Fibroblast of villous mesenchyme (primary cell): ENCODE measurements around the gene NRXN3. TPM values are rescaled to one million over a fixed set of nuclear protein-coding genes. Genes with fewer than 3 reads are reported as not detected.
A peak's percentile ranks its signal among the peaks of the same experiment; 100 is the strongest.
"Not testable (repeated sequence)": the region's sequence is repeated elsewhere in the genome, so short reads cannot be mapped to it uniquely, and the experiment has no call there.

Experiments used
- DNase-seq: peaks from one replicate; pipeline ENCODE4 v3.0.0-alpha.2; 2010; ENCODE audit warnings: low read depth
- H3K4me3 ChIP-seq: 2 replicates; pipeline ENCODE4 v1.5.1; 2011; ENCODE audit warnings: low read depth, mild to moderate bottlenecking, low read length
- total RNA-seq: library from RNA; depleted of rRNA; stranded (reverse); fragments of >200 nt; gene quantifications from 2 replicates; pipeline ENCODE4 v1.2.3, GENCODE V29; 2012
- TF ChIP-seq, protein P1 (sequence below): IDR thresholded peaks from 2 replicates; pipeline ENCODE4 v1.5.1; 2012; ENCODE audit warnings: low read depth, mild to moderate bottlenecking, low read length; ENCODE audit not compliant: insufficient read depth

Gene NRXN3
- total RNA-seq, 1 donor: 7.3 TPM

DNA sequence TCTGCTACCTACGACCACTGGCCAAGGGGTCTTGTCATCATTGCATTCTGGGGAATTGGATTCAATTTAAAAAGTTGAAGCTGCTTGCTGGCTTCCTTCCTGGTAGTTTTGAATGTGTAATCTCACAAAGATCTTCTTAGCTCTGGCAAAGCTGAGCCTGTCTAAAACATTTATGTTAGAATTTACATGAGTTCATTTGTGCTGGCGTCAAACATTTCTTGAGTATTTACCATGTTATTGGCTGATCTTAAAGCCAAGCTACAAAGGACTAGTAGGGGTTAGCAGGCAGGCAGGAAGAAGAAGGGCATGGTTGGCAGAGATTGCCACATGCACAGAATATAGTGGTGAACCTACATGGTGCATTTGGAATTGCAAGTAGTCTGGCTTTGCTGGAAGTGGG lies 1596.3 kb downstream of the NRXN3 start:
- no peak for DNase-seq
- TF ChIP-seq, protein P1, sequence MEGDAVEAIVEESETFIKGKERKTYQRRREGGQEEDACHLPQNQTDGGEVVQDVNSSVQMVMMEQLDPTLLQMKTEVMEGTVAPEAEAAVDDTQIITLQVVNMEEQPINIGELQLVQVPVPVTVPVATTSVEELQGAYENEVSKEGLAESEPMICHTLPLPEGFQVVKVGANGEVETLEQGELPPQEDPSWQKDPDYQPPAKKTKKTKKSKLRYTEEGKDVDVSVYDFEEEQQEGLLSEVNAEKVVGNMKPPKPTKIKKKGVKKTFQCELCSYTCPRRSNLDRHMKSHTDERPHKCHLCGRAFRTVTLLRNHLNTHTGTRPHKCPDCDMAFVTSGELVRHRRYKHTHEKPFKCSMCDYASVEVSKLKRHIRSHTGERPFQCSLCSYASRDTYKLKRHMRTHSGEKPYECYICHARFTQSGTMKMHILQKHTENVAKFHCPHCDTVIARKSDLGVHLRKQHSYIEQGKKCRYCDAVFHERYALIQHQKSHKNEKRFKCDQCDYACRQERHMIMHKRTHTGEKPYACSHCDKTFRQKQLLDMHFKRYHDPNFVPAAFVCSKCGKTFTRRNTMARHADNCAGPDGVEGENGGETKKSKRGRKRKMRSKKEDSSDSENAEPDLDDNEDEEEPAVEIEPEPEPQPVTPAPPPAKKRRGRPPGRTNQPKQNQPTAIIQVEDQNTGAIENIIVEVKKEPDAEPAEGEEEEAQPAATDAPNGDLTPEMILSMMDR: no peak

DNA sequence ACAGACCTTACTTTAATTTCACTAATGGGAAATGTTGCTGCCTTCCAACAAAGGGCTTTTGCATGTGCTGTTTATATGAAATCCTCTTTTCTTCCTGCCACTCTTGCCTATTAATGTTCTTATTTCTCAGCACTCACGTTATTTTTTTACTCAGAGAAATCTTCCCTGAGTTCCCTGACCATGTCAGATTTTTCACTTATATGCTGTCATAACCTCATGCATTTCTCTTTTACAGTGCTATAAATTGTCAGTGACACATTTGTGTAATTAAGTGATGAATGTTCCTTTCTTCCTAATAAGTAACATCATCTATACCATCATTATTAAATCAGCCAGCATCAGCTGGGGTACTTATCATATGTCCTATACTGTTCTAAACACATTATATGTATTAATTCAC lies 1597.1 kb downstream of the NRXN3 start:
- TF ChIP-seq, protein P1: no peak
- no peak overlapping the region for H3K4me3 ChIP-seq
- no peak for DNase-seq

More for the DNA sequence above, 1596.3 kb downstream of the NRXN3 start:
- no peak overlapping the region for H3K4me3 ChIP-seq

DNA sequence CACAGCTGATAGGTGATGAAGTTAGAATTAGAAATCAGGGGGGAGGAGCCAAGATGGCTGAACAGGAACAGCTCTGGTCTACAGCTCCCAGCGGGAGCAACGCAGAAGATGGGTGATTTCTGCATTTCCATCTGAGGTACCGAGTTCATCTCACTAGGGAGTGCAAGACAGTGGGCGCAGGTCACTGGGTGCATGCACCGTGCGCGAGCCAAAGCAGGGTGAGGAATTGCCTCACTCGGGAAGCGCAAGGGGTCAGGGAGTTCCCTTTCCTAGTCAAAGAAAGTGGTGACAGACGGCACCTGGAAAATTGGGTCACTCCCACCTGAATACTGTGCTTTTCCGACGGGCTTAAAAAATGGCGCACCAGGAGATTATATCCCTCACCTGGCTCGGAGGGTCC lies 1597.5 kb downstream of the NRXN3 start:
- not testable (repeated sequence) for H3K4me3 ChIP-seq, DNase-seq

DNA sequence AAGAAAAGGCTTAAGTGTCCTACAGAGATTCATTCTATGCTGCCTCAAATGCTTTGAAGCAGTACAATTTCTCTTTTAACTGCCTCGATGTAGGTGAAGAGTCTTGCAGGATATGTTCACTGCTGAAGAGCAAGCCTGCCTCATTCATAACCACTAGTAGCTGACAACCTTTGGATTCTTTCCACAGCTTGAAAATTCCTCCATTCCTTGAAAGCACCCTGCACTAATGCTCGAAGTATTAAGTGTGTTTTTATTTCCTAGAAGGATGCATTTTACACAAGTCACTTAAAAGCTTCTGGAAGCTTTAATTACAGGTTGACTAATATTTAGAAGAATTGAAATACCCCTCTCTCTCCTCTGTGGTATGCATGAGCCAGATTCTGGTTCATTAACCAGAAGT lies 1611.7 kb downstream of the NRXN3 start:
- TF ChIP-seq, protein P1: no peak
- peak; percentile 16 for DNase-seq
- no peak overlapping the region for H3K4me3 ChIP-seq

DNA sequence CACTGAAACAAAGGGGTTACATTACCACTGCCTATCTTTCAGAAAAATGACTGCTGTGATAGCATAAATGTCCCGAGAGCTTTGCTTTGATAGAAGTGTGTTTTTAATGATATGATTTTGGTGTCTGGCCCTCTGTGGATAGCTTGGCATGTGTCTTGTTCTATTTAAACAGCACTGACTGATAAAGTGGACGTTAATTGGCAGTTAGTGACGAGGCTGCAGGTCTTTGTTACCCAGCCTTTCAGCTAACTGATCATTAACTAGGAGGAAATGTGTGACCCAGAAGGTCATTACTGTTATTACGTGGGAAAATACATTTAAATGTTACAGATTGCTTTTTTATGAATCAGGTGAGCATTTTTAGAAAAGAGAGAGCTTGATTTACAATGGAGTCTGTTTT lies 1612.9 kb downstream of the NRXN3 start:
- TF ChIP-seq, protein P1: no peak
- no peak for DNase-seq
- no peak overlapping the region for H3K4me3 ChIP-seq

DNA sequence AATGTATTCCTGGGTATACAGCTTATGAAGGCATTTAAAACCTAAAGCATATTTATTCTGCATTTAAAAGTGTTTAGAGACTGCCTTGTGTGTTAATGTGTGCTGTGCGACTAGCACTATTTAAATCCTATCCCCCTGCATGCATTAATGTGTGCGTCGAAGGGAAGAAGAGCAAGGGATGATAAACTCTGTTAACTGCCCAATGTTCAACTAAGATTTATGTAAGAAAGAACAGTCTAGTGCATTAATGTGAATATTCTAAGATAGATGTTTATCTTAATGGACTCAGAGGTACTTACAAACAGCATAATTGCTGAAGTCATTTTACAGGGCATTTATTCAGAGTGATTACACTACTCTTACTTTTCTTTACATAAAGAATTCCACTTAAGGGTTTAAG lies 1616.3 kb downstream of the NRXN3 start:
- no peak overlapping the region for H3K4me3 ChIP-seq
- no peak for DNase-seq
- TF ChIP-seq, protein P1: no peak

DNA sequence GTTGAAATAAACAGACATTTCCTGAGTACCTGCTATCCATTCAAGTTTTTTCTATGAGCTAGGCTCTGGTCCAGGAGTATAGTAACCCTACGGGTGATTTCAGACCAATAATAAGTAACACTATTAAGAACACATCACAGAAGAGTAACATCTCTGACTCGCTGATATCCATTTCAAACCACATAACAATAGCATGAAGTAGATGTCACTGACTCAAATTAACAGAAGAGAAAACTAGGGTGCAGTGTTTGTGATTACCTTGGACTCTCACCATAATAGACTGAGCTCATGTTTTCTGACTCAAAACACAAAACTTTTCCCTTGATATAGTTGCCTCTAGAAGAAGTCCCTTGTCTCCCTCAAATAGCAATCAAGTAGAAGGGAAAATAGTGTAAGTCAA lies 1618.2 kb downstream of the NRXN3 start:
- no peak overlapping the region for H3K4me3 ChIP-seq
- TF ChIP-seq, protein P1: no peak

More for the DNA sequence above, 1618.2 kb downstream of the NRXN3 start:
- no peak for DNase-seq
